ENCODE measurements around the gene SMURF1.

Gene SMURF1

GRCh38 chr7:98984126-98984525 is 159.8 kb downstream of the SMURF1 start:
- H3K9ac ChIP-seq (ENCODE audit: low read length), result no peak overlapping the region
- H3K27ac ChIP-seq (ENCODE audit: low read depth, low read length), result no peak overlapping the region
- H3K4me1 ChIP-seq (ENCODE audit: insufficient read depth, low read length), result no peaks in the 10 kb centered on the region
- no peak overlapping the region for H3K4me3 ChIP-seq (ENCODE audit: low read depth in 1 of 2, low read length in 2 of 2)
- no peaks in the 10 kb centered on the region for H3K9me3 ChIP-seq (ENCODE audit: low read length)
- H3K27me3 ChIP-seq (ENCODE audit: control insufficient read depth in 1 of 2, insufficient read depth in 2 of 2, low read length in 2 of 2), result no peaks in the 10 kb centered on the region
- peaks cover 81% of the 10 kb centered on the region for H3K36me3 ChIP-seq (ENCODE audit: insufficient read depth, low read length)

- Histone ChIP-seq H3K36me3 (ENCODE audit: insufficient read depth, low read length) (peaks cover 83% of the 10 kb centered on the region), H3K27ac (ENCODE audit: low read depth, low read length) (no peak overlapping the region)
These were observed 161.2 kb downstream of the SMURF1 start for GRCh38 chr7:98982686-98983085.

GRCh38 chr7:98981701-98982100 is 162.2 kb downstream of the SMURF1 start:
- Histone ChIP-seq H3K9me3 (ENCODE audit: low read length) (no peaks in the 10 kb centered on the region), H3K36me3 (ENCODE audit: insufficient read depth, low read length) (peaks cover 88% of the 10 kb centered on the region), H3K27ac (ENCODE audit: low read depth, low read length) (no peak overlapping the region), H3K27me3 (ENCODE audit: control insufficient read depth in 1 of 2, insufficient read depth in 2 of 2, low read length in 2 of 2) (no peaks in the 10 kb centered on the region), H3K9ac (ENCODE audit: low read length) (no peak overlapping the region), H3K4me3 (ENCODE audit: low read depth in 1 of 2, low read length in 2 of 2) (no peak overlapping the region), H3K4me1 (ENCODE audit: insufficient read depth, low read length) (no peaks in the 10 kb centered on the region)

More at GRCh38 chr7:98982686-98983085, 161.2 kb downstream of the SMURF1 start:
- no peaks in the 10 kb centered on the region for H3K4me1 ChIP-seq (ENCODE audit: insufficient read depth, low read length)
- no peak overlapping the region for H3K9ac ChIP-seq (ENCODE audit: low read length)
- H3K4me3 ChIP-seq (ENCODE audit: low read depth in 1 of 2, low read length in 2 of 2), result no peak overlapping the region
- no peaks in the 10 kb centered on the region for H3K27me3 ChIP-seq (ENCODE audit: control insufficient read depth in 1 of 2, insufficient read depth in 2 of 2, low read length in 2 of 2)
- no peaks in the 10 kb centered on the region for H3K9me3 ChIP-seq (ENCODE audit: low read length)

GRCh38 chr7:98978672-98979071 is 165.2 kb downstream of the SMURF1 start:
- H3K9ac ChIP-seq (ENCODE audit: low read length), result no peak overlapping the region
- no peaks in the 10 kb centered on the region for H3K4me1 ChIP-seq (ENCODE audit: insufficient read depth, low read length)
- H3K36me3 ChIP-seq (ENCODE audit: insufficient read depth, low read length), result peaks cover 86% of the 10 kb centered on the region
- H3K27ac ChIP-seq (ENCODE audit: low read depth, low read length), result no peak overlapping the region
- no peak overlapping the region for H3K4me3 ChIP-seq (ENCODE audit: low read depth in 1 of 2, low read length in 2 of 2)
- no peaks in the 10 kb centered on the region for H3K9me3 ChIP-seq (ENCODE audit: low read length)
- H3K27me3 ChIP-seq (ENCODE audit: control insufficient read depth in 1 of 2, insufficient read depth in 2 of 2, low read length in 2 of 2), result no peaks in the 10 kb centered on the region
